ENCODE measurements around the gene IFNK.

The IFNK gene

GRCh38 chr9:27558307-27558706, 34.2 kb downstream of the IFNK start:
- TF ChIP-seq CTCF (IDR thresholded peaks at IDR 0.05): no peak

GRCh38 chr9:27560457-27560856, 36.4 kb downstream of the IFNK start:
- no peak for TF ChIP-seq CTCF (IDR thresholded peaks at IDR 0.05)

GRCh38 chr9:27561685-27562084, 37.6 kb downstream of the IFNK start:
- TF ChIP-seq CTCF (IDR thresholded peaks at IDR 0.05): no peak

- TF ChIP-seq CTCF (IDR thresholded peaks at IDR 0.05): no peak
These were observed 39.8 kb downstream of the IFNK start for GRCh38 chr9:27563738-27564430.

- TF ChIP-seq CTCF (IDR thresholded peaks at IDR 0.05): no peak
These were observed 40.6 kb downstream of the IFNK start for GRCh38 chr9:27564670-27565069.

- no peak for TF ChIP-seq CTCF (IDR thresholded peaks at IDR 0.05)
These were observed 41.6 kb downstream of the IFNK start for GRCh38 chr9:27565696-27566095.

- no peak for TF ChIP-seq CTCF (IDR thresholded peaks at IDR 0.05)
These were observed 42.0 kb downstream of the IFNK start for GRCh38 chr9:27566118-27566517.

- TF ChIP-seq CTCF (IDR thresholded peaks at IDR 0.05): no peak
These were observed 45.3 kb downstream of the IFNK start for GRCh38 chr9:27569406-27569805.
